ENCODE results near the gene NOL4.

The NOL4 gene

GRCh38 chr18:34212511-34212910, 12.2 kb downstream of the NOL4 start:
- no peak overlapping the region for H3K4me2 ChIP-seq (ENCODE audit: low read length)
- no peak overlapping the region for H3K56ac ChIP-seq (ENCODE audit: low read length)
- no peak overlapping the region for H2AK5ac ChIP-seq (ENCODE audit: low read length)
- H3K79me1 ChIP-seq (ENCODE audit: low read length) = no peaks in the 10 kb centered on the region
- no peak overlapping the region for H4K8ac ChIP-seq (ENCODE audit: low read depth, low read length)
- H3K36me3 ChIP-seq (ENCODE audit: control insufficient read depth, insufficient read depth, low read length) = no peaks in the 10 kb centered on the region
- H2BK120ac ChIP-seq (ENCODE audit: low read depth, low read length) = no peak overlapping the region
- H3K23ac ChIP-seq (ENCODE audit: low read length) = no peak overlapping the region
- H3K79me2 ChIP-seq (ENCODE audit: control insufficient read depth, insufficient read depth, low read length) = no peaks in the 10 kb centered on the region
- no CpG with 5 or more reads among the region's 1 CpG for WGBS (ENCODE audit: extremely low coverage, insufficient coverage, low lambda C conversion rate)
- H4K5ac ChIP-seq (ENCODE audit: low read length) = no peak overlapping the region
- no peak overlapping the region for H3K27ac ChIP-seq (ENCODE audit: low read depth, low read length)
- DNase-seq = no peak
- H3K9ac ChIP-seq (ENCODE audit: low read length) = no peak overlapping the region
- no peak overlapping the region for H3K4me3 ChIP-seq (ENCODE audit: low read length)
- no peak overlapping the region for H2BK15ac ChIP-seq (replicated peaks; ENCODE audit: low read depth)
- H3K4ac ChIP-seq (ENCODE audit: low read depth, low read length) = no peak overlapping the region
- no peak overlapping the region for H2BK5ac ChIP-seq (ENCODE audit: low read length)
- no peaks in the 10 kb centered on the region for H3K27me3 ChIP-seq (ENCODE audit: insufficient read depth, low read length, poor library complexity)
- H3K4me1 ChIP-seq (ENCODE audit: control insufficient read depth, low read depth, low read length) = no peaks in the 10 kb centered on the region
- H3K18ac ChIP-seq (ENCODE audit: low read length) = no peak overlapping the region

GRCh38 chr18:34207344-34207851, 17.3 kb downstream of the NOL4 start:
- H3K27ac ChIP-seq (ENCODE audit: low read depth, low read length) = no peak overlapping the region
- H3K79me1 ChIP-seq (ENCODE audit: low read length) = no peaks in the 10 kb centered on the region
- H4K5ac ChIP-seq (ENCODE audit: low read length) = no peak overlapping the region

GRCh38 chr18:34203866-34204265, 20.8 kb downstream of the NOL4 start:
- no peak overlapping the region for H4K5ac ChIP-seq (ENCODE audit: low read length)
- no peak overlapping the region for H3K27ac ChIP-seq (ENCODE audit: low read depth, low read length)
- no peak overlapping the region for H3K9ac ChIP-seq (ENCODE audit: low read length)
- H4K8ac ChIP-seq (ENCODE audit: low read depth, low read length) = no peak overlapping the region
- no peak overlapping the region for H2BK5ac ChIP-seq (ENCODE audit: low read length)
- H3K79me1 ChIP-seq (ENCODE audit: low read length) = no peaks in the 10 kb centered on the region
- no peaks in the 10 kb centered on the region for H3K4me1 ChIP-seq (ENCODE audit: control insufficient read depth, low read depth, low read length)
- no CpG with 5 or more reads among the region's 2 CpGs for WGBS (ENCODE audit: extremely low coverage, insufficient coverage, low lambda C conversion rate)
- no peaks in the 10 kb centered on the region for H3K27me3 ChIP-seq (ENCODE audit: insufficient read depth, low read length, poor library complexity)
- H3K4ac ChIP-seq (ENCODE audit: low read depth, low read length) = no peak overlapping the region
- no peak overlapping the region for H2BK120ac ChIP-seq (ENCODE audit: low read depth, low read length)
- H3K18ac ChIP-seq (ENCODE audit: low read length) = no peak overlapping the region
- no peaks in the 10 kb centered on the region for H3K79me2 ChIP-seq (ENCODE audit: control insufficient read depth, insufficient read depth, low read length)
- H3K23ac ChIP-seq (ENCODE audit: low read length) = no peak overlapping the region
- H3K4me3 ChIP-seq (ENCODE audit: low read length) = no peak overlapping the region
- H3K36me3 ChIP-seq (ENCODE audit: control insufficient read depth, insufficient read depth, low read length) = no peaks in the 10 kb centered on the region
- no peak overlapping the region for H3K4me2 ChIP-seq (ENCODE audit: low read length)
- no peak for DNase-seq
- H2BK15ac ChIP-seq (replicated peaks; ENCODE audit: low read depth) = no peak overlapping the region
- no peak overlapping the region for H3K56ac ChIP-seq (ENCODE audit: low read length)
- no peak overlapping the region for H2AK5ac ChIP-seq (ENCODE audit: low read length)

More at GRCh38 chr18:34207344-34207851, 17.3 kb downstream of the NOL4 start:
- DNase-seq = no peak
- H4K8ac ChIP-seq (ENCODE audit: low read depth, low read length) = peak overlapping the region; percentile 65
- H3K56ac ChIP-seq (ENCODE audit: low read length) = no peak overlapping the region
- H3K79me2 ChIP-seq (ENCODE audit: control insufficient read depth, insufficient read depth, low read length) = no peaks in the 10 kb centered on the region
- no peak overlapping the region for H2BK15ac ChIP-seq (replicated peaks; ENCODE audit: low read depth)
- no peak overlapping the region for H2BK120ac ChIP-seq (ENCODE audit: low read depth, low read length)
- no peak overlapping the region for H2BK5ac ChIP-seq (ENCODE audit: low read length)
- H3K27me3 ChIP-seq (ENCODE audit: insufficient read depth, low read length, poor library complexity) = no peaks in the 10 kb centered on the region
- H3K9ac ChIP-seq (ENCODE audit: low read length) = no peak overlapping the region
- no peak overlapping the region for H2AK5ac ChIP-seq (ENCODE audit: low read length)
- no peak overlapping the region for H3K4me2 ChIP-seq (ENCODE audit: low read length)
- H3K18ac ChIP-seq (ENCODE audit: low read length) = no peak overlapping the region
- H3K36me3 ChIP-seq (ENCODE audit: control insufficient read depth, insufficient read depth, low read length) = no peaks in the 10 kb centered on the region
- H3K4me3 ChIP-seq (ENCODE audit: low read length) = no peak overlapping the region
- no peaks in the 10 kb centered on the region for H3K4me1 ChIP-seq (ENCODE audit: control insufficient read depth, low read depth, low read length)
- H3K23ac ChIP-seq (ENCODE audit: low read length) = no peak overlapping the region
- H3K4ac ChIP-seq (ENCODE audit: low read depth, low read length) = no peak overlapping the region

GRCh38 chr18:34196256-34196655, 28.5 kb downstream of the NOL4 start:
- H2AK5ac ChIP-seq (ENCODE audit: low read length) = no peak overlapping the region
- no peak overlapping the region for H3K4ac ChIP-seq (ENCODE audit: low read depth, low read length)
- H3K4me3 ChIP-seq (ENCODE audit: low read length) = no peak overlapping the region
- H4K5ac ChIP-seq (ENCODE audit: low read length) = no peak overlapping the region
- no peak overlapping the region for H3K4me2 ChIP-seq (ENCODE audit: low read length)
- H3K23ac ChIP-seq (ENCODE audit: low read length) = no peak overlapping the region
- H2BK120ac ChIP-seq (ENCODE audit: low read depth, low read length) = no peak overlapping the region
- no peaks in the 10 kb centered on the region for H3K79me2 ChIP-seq (ENCODE audit: control insufficient read depth, insufficient read depth, low read length)
- H3K56ac ChIP-seq (ENCODE audit: low read length) = no peak overlapping the region
- no peak for DNase-seq
- no peaks in the 10 kb centered on the region for H3K4me1 ChIP-seq (ENCODE audit: control insufficient read depth, low read depth, low read length)
- H3K79me1 ChIP-seq (ENCODE audit: low read length) = no peaks in the 10 kb centered on the region
- H2BK15ac ChIP-seq (replicated peaks; ENCODE audit: low read depth) = no peak overlapping the region
- no peak overlapping the region for H3K18ac ChIP-seq (ENCODE audit: low read length)
- H3K36me3 ChIP-seq (ENCODE audit: control insufficient read depth, insufficient read depth, low read length) = no peaks in the 10 kb centered on the region
- no peaks in the 10 kb centered on the region for H3K27me3 ChIP-seq (ENCODE audit: insufficient read depth, low read length, poor library complexity)
- H3K27ac ChIP-seq (ENCODE audit: low read depth, low read length) = no peak overlapping the region
- H4K8ac ChIP-seq (ENCODE audit: low read depth, low read length) = no peak overlapping the region
- H3K9ac ChIP-seq (ENCODE audit: low read length) = no peak overlapping the region
- H2BK5ac ChIP-seq (ENCODE audit: low read length) = no peak overlapping the region

- no peaks in the 10 kb centered on the region for H3K79me1 ChIP-seq (ENCODE audit: low read length)
- no peak overlapping the region for H2BK120ac ChIP-seq (ENCODE audit: low read depth, low read length)
- no peaks in the 10 kb centered on the region for H3K36me3 ChIP-seq (ENCODE audit: control insufficient read depth, insufficient read depth, low read length)
- no peak overlapping the region for H3K9ac ChIP-seq (ENCODE audit: low read length)
- H3K18ac ChIP-seq (ENCODE audit: low read length) = no peak overlapping the region
- H3K79me2 ChIP-seq (ENCODE audit: control insufficient read depth, insufficient read depth, low read length) = no peaks in the 10 kb centered on the region
- no peak for DNase-seq
- no peak overlapping the region for H2BK5ac ChIP-seq (ENCODE audit: low read length)
- WGBS (ENCODE audit: extremely low coverage, insufficient coverage, low lambda C conversion rate) = no CpG with 5 or more reads among the region's 3 CpGs
- no peak overlapping the region for H3K4ac ChIP-seq (ENCODE audit: low read depth, low read length)
- H3K27ac ChIP-seq (ENCODE audit: low read depth, low read length) = no peak overlapping the region
- H3K23ac ChIP-seq (ENCODE audit: low read length) = no peak overlapping the region
- H3K27me3 ChIP-seq (ENCODE audit: insufficient read depth, low read length, poor library complexity) = no peaks in the 10 kb centered on the region
- H4K5ac ChIP-seq (ENCODE audit: low read length) = no peak overlapping the region
- H2AK5ac ChIP-seq (ENCODE audit: low read length) = no peak overlapping the region
- H4K8ac ChIP-seq (ENCODE audit: low read depth, low read length) = no peak overlapping the region
- H3K4me3 ChIP-seq (ENCODE audit: low read length) = no peak overlapping the region
- H3K56ac ChIP-seq (ENCODE audit: low read length) = no peak overlapping the region
- no peak overlapping the region for H2BK15ac ChIP-seq (replicated peaks; ENCODE audit: low read depth)
- H3K4me2 ChIP-seq (ENCODE audit: low read length) = no peak overlapping the region
- no peaks in the 10 kb centered on the region for H3K4me1 ChIP-seq (ENCODE audit: control insufficient read depth, low read depth, low read length)
Measured at GRCh38 chr18:34194239-34194638, 30.5 kb downstream of the NOL4 start.

- Histone ChIP-seq H3K4me2 (ENCODE audit: low read length) (no peak overlapping the region), H4K5ac (ENCODE audit: low read length) (no peak overlapping the region), H2BK15ac (replicated peaks; ENCODE audit: low read depth) (no peak overlapping the region), H3K23ac (ENCODE audit: low read length) (no peak overlapping the region), H3K4me3 (ENCODE audit: low read length) (no peak overlapping the region), H3K9ac (ENCODE audit: low read length) (no peak overlapping the region), H3K79me1 (ENCODE audit: low read length) (no peaks in the 10 kb centered on the region), H3K4ac (ENCODE audit: low read depth, low read length) (no peak overlapping the region), H3K4me1 (ENCODE audit: control insufficient read depth, low read depth, low read length) (no peaks in the 10 kb centered on the region), H3K56ac (ENCODE audit: low read length) (no peak overlapping the region), H2BK5ac (ENCODE audit: low read length) (no peak overlapping the region), H4K8ac (ENCODE audit: low read depth, low read length) (no peak overlapping the region), H3K27me3 (ENCODE audit: insufficient read depth, low read length, poor library complexity) (no peaks in the 10 kb centered on the region), H3K79me2 (ENCODE audit: control insufficient read depth, insufficient read depth, low read length) (no peaks in the 10 kb centered on the region), H3K27ac (ENCODE audit: low read depth, low read length) (no peak overlapping the region), H3K18ac (ENCODE audit: low read length) (no peak overlapping the region), H3K36me3 (ENCODE audit: control insufficient read depth, insufficient read depth, low read length) (no peaks in the 10 kb centered on the region), H2BK120ac (ENCODE audit: low read depth, low read length) (no peak overlapping the region), H2AK5ac (ENCODE audit: low read length) (no peak overlapping the region)
- no peak for DNase-seq
- WGBS (ENCODE audit: extremely low coverage, insufficient coverage, low lambda C conversion rate) = no CpG with 5 or more reads among the region's 3 CpGs
Measured at GRCh38 chr18:34189656-34190435, 34.9 kb downstream of the NOL4 start.
